Frontal cortex (tissue), 4 donors: ENCODE measurements around the gene D2HGDH. TPM values are rescaled to one million over a fixed set of nuclear protein-coding genes. Genes with fewer than 3 reads are reported as not detected.
"Not testable (repeated sequence)": the region's sequence is repeated elsewhere in the genome, so short reads cannot be mapped to it uniquely, and the experiment has no call there.

Source experiments
- DNase-seq, 2 donors: peaks; one replicate each; pipeline ENCODE4 v3.0.0; 2012; ENCODE audit warnings: low spot score in 2 of 2
- FAIRE-seq: peaks from 2 replicates; lab custom pipeline; 2012; peaks lifted over from hg19 to GRCh38; lab: Jason Lieb, UNC
- total RNA-seq: library from RNA; depleted of rRNA; stranded (reverse); fragments of >200 nt; gene quantifications from one replicate; pipeline ENCODE4 v1.2.3, GENCODE V29; 2014
- donor health status: control.
- donor health status: control.
- donor health status: control.

The D2HGDH gene
- total RNA-seq, 1 donor from 2014 or later, result 9.4 TPM

DNA sequence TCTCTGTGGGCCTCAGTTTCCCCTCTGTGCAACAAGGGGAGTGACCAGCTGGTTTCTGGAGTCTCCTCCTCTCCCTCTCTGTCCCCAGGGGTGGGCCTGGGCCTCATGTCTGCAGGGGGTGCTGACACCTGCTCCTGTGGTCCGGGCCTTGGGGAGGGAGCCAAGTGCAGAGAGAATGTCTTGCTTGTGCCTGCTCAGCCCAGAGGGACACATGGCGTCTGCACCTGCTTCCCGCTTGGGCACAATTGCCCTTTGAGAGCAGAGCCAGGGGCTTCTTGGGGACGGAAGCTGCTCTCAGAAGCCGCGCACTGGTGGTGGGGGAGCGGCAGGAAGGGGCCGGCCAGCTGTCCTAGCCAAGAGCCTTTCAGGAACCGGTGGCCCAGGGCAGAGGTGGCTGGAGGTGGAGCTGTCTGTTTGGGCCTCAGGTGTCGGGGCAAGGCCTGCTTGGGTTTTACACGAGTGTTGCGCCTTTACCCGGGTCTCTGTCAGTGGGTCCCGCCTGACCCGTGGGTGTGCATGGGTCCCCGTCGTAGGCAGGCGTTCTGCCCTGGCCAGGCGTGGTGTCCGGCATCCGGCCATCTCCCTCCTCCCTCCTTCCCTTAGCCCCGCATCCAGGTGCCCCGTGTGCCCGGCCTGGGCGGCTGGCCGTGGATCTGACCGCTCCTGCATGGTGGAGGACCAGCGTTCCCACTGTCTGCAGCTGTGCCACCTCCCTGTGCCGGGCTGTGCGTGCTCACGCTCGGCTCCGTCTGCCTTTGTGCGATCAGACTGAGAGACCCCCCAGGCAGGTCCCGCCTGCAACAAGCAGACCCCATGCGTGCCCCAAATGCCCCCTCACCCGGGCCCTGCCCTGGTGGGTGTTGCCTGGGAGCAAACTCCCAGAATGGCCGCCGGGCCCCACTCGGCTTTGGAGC is 78.6 kb downstream of the D2HGDH start:
- FAIRE-seq (no peak), DNase-seq (peak in 1 of 2 donors; percentile 29)

DNA sequence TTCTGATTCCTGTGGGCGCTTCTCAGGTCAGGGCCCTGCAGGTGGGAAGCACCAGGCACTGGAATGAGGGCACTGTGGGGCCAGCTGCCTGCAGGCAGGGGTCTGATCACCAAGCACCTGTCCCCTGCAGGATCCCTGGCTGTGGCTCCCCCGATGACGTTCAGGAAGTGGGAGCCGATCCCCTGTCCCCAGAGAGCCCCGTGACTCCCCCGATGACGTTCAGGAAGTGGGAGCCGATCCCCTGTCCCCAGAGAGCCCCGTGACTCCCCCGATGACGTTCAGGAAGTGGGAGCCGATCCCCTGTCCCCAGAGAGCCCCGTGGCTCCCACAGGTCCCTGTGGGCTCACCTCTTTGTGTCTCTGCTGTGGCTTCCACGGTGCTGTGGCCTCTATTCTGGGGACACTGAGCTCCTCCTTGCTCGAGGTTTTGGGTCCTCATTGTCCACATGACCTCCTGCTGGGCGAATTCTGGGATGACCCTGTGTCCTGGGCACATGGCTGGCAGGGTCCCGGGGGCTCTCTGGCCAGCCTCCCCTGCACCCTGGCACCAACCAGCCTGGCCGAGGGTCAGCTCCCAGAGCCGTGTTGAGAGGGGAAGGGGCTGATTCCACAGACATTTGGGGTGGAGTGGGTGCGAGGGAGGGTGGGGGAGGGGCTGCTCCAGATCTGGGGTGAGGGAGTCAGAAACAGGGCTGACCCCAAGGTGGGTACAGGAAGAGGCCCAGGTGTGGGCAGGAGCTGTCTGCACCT is 79.4 kb downstream of the D2HGDH start:
- FAIRE-seq (no peak), DNase-seq (peak in 1 of 2 donors; percentile 22)

DNA sequence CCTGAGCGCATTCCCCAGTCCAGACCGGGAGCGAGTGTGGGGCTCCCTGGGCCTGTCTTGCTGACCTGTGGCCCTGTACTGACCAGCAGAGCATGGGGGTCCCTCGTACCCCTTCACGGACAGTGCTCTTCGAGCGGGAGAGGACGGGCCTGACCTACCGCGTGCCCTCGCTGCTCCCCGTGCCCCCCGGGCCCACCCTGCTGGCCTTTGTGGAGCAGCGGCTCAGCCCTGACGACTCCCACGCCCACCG is 79.9 kb downstream of the D2HGDH start:
- DNase-seq (no peak), FAIRE-seq (no peak)

DNA sequence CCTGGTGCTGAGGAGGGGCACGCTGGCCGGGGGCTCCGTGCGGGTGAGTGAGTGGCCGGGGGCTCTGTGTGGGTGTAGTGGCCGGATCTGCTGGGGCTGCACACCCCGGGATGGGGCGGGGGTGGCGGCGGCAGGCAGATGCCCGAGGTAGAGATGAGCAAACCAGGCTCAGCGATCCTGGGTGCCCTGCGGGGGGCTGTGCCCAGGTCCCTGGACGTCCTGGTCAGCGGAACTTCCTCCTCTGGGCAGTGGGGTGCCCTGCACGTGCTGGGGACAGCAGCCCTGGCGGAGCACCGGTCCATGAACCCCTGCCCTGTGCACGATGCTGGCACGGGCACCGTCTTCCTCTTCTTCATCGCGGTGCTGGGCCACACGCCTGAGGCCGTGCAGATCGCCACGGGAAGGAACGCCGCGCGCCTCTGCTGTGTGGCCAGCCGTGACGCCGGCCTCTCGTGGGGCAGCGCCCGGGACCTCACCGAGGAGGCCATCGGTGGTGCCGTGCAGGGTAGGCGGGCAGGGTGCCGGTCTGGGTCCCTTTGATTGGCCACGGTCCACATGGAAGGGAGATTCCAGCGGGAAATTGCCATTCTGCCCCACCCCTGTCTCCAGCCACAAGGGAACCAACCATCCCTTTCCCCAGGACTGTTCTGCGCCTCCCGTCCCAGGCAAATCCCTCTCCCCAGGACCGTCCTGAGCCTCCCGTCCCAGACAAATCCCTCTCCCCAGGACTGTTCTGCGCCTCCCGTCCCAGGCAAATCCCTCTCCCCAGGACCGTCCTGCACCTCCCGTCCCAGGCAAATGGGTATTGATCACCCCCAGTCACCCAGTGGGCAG is 80.4 kb downstream of the D2HGDH start:
- FAIRE-seq (no peak), DNase-seq (no peak)

DNA sequence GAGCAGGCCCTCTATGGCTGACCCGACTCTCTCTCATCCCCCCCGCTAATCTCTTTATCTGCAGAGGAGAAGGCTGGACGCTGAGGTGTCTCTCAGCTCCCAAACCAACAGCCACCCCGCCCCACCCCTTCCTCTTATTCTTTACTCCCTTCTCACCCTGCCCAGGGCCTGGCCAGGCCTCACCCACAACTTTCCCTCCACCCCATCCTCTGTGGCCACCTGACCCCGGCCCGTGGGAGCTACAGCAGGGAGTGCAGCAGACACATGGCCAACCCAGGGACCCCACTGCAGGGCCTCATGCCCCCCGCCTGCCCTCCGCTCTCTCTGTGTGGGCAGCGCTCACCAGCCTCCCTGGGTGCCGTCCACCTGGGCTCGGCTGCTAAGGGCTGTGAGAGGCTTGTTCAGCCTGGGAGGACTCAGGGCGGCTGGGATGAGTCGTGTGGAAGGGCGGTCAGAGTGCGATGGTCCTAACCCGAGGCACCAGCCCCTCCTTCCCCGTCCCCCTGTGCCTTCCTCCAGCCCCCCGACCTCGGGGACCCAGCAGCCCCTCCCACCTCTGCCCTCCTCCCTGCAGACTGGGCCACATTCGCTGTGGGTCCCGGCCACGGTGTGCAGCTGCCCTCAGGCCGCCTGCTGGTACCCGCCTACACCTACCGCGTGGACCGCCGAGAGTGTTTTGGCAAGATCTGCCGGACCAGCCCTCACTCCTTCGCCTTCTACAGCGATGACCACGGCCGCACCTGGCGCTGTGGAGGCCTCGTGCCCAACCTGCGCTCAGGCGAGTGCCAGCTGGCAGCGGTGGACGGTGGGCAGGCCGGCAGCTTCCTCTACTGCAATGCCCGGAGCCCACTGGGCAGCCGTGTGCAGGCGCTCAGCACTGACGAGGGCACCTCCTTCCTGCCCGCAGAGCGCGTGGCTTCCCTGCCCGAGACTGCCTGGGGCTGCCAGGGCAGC is 81.3 kb downstream of the D2HGDH start:
- FAIRE-seq, result no peak
- DNase-seq, result no peak

DNA sequence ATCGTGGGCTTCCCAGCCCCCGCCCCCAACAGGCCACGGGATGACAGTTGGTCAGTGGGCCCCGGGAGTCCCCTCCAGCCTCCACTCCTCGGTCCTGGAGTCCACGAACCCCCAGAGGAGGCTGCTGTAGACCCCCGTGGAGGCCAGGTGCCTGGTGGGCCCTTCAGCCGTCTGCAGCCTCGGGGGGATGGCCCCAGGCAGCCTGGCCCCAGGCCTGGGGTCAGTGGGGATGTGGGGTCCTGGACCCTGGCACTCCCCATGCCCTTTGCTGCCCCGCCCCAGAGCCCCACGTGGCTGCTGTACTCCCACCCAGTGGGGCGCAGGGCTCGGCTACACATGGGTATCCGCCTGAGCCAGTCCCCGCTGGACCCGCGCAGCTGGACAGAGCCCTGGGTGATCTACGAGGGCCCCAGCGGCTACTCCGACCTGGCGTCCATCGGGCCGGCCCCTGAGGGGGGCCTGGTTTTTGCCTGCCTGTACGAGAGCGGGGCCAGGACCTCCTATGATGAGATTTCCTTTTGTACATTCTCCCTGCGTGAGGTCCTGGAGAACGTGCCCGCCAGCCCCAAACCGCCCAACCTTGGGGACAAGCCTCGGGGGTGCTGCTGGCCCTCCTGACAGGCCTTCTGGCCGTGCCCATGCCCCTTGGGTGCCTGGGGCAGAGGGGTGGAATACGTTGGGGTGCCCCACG is 82.1 kb downstream of the D2HGDH start:
- no peak for DNase-seq
- no peak for FAIRE-seq

DNA sequence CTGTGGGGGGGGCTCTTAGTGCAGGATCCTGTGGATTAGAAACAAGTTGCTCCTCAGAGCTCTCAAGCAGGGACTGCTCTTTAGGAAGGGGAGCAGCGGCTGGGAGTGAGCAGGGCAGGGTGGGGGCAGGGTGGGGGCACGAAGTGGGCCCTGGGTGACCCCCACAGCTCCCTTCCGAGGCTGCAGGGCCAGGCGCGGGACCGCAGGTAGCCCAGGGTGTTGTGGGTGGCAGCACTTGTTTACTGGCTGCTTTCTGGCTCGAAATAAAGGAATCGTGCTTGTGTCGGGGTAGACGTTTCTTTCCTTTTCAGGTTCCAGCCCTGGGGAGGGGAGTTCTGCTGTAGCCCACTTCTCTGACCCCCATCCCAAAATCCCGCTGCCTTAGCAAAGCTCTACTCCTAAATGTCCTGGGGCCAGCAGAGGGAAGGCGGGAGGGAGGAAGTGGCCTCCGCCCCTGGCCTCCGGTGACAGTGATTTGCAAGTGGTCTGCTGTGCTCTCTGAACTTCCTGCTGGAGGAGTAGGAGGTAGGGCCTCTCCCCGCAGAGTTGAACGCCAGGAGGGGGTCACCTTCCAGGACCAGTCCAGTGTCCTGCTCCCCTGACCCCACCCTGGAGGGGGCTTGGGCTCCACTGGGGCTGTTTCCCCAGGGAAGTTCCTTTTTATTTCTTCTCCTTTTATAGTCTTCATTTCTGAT is 82.8 kb downstream of the D2HGDH start:
- FAIRE-seq, result no peak
- DNase-seq, result no peak

DNA sequence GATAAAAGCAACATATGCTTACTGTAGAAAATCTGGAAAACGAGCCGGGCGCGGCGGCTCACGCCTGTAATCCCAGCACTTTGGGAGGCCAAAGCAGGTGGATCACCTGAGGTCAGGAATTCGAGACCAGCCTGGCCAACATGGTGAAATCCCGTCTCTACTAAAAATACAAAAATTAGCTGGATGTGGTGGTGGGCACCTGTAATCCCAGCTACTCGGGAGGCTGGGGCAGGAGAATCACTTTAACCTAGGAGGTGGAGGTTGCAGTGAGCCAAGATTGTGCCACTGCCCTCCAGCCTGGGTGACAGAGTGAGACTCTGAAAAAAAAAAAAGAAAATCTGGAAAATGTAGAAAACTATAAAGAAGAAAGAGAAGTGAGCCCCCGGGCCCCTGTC is 83.4 kb downstream of the D2HGDH start:
- not testable (repeated sequence) for FAIRE-seq, DNase-seq

Other genes starting within 250 kb of the D2HGDH start
- gene STK25, start 226.0 kb upstream of the D2HGDH start, total RNA-seq, result 181 TPM
- 20.8 TPM for gene BOK, start 175.9 kb upstream of the D2HGDH start, total RNA-seq
- 23.6 TPM for gene THAP4, start 97.5 kb upstream of the D2HGDH start, total RNA-seq
- gene ATG4B, start 96.9 kb upstream of the D2HGDH start, total RNA-seq, result 39.1 TPM
- gene DTYMK, start 47.8 kb upstream of the D2HGDH start, total RNA-seq, result 8.6 TPM
- gene ING5, start 32.6 kb upstream of the D2HGDH start, total RNA-seq, result 24.1 TPM
- 0.41 TPM for gene GAL3ST2, start 42.2 kb downstream of the D2HGDH start, total RNA-seq
- gene NEU4, start 74.6 kb downstream of the D2HGDH start, total RNA-seq, result 1.6 TPM
- gene PDCD1, start 124.3 kb downstream of the D2HGDH start, total RNA-seq, result 0.41 TPM
- 2.4 TPM for gene RTP5, start 135.1 kb downstream of the D2HGDH start, total RNA-seq